ENCODE results near the gene PARD6B.
"Not testable (repeated sequence)": the region's sequence is repeated elsewhere in the genome, so short reads cannot be mapped to it uniquely, and the experiment has no call there.

Gene PARD6B

GRCh38 chr20:50765251-50765650, 33.9 kb downstream of the PARD6B start:
- ATAC-seq, H3K4me3 Mint-ChIP-seq, H3K36me3 Mint-ChIP-seq, H3K27ac Mint-ChIP-seq, H3K9me3 Mint-ChIP-seq, H3K4me1 Mint-ChIP-seq: not testable (repeated sequence)
- H3K27me3 Mint-ChIP-seq = peaks cover 28% of the 10 kb centered on the region

- no peaks in the 10 kb centered on the region for H3K36me3 Mint-ChIP-seq
- H3K27ac Mint-ChIP-seq = no peak overlapping the region
- no peak for ATAC-seq
- H3K4me3 Mint-ChIP-seq = no peak overlapping the region
- peaks cover 6% of the 10 kb centered on the region for H3K4me1 Mint-ChIP-seq
- H3K27me3 Mint-ChIP-seq = peaks cover 30% of the 10 kb centered on the region
- no peaks in the 10 kb centered on the region for H3K9me3 Mint-ChIP-seq
These were observed 34.3 kb downstream of the PARD6B start for GRCh38 chr20:50765674-50766073.

GRCh38 chr20:50766955-50767809, 35.8 kb downstream of the PARD6B start:
- H3K4me1 Mint-ChIP-seq, H3K9me3 Mint-ChIP-seq, H3K36me3 Mint-ChIP-seq, H3K4me3 Mint-ChIP-seq, H3K27ac Mint-ChIP-seq, ATAC-seq: not testable (repeated sequence)
- peaks cover 37% of the 10 kb centered on the region for H3K27me3 Mint-ChIP-seq

- H3K4me3 Mint-ChIP-seq, H3K9me3 Mint-ChIP-seq, H3K27ac Mint-ChIP-seq, H3K36me3 Mint-ChIP-seq, ATAC-seq, H3K4me1 Mint-ChIP-seq: not testable (repeated sequence)
- H3K27me3 Mint-ChIP-seq = peaks cover 29% of the 10 kb centered on the region
These were observed 37.6 kb downstream of the PARD6B start for GRCh38 chr20:50768991-50769390.

- H3K4me1 Mint-ChIP-seq, H3K36me3 Mint-ChIP-seq, H3K27ac Mint-ChIP-seq, H3K9me3 Mint-ChIP-seq, H3K4me3 Mint-ChIP-seq: not testable (repeated sequence)
- peaks cover 26% of the 10 kb centered on the region for H3K27me3 Mint-ChIP-seq
- ATAC-seq = peak; percentile 20
These were observed 38.2 kb downstream of the PARD6B start for GRCh38 chr20:50769551-50770085.

- peaks cover 26% of the 10 kb centered on the region for H3K27me3 Mint-ChIP-seq
- H3K4me1 Mint-ChIP-seq, H3K27ac Mint-ChIP-seq, H3K36me3 Mint-ChIP-seq, ATAC-seq, H3K9me3 Mint-ChIP-seq, H3K4me3 Mint-ChIP-seq: not testable (repeated sequence)
These were observed 40.2 kb downstream of the PARD6B start for GRCh38 chr20:50771419-50772080.

GRCh38 chr20:50772420-50773185, 41.2 kb downstream of the PARD6B start:
- ATAC-seq = no peak
- no peaks in the 10 kb centered on the region for H3K4me1 Mint-ChIP-seq
- peaks cover 17% of the 10 kb centered on the region for H3K27me3 Mint-ChIP-seq
- H3K4me3 Mint-ChIP-seq = no peak overlapping the region
- no peaks in the 10 kb centered on the region for H3K36me3 Mint-ChIP-seq
- no peaks in the 10 kb centered on the region for H3K9me3 Mint-ChIP-seq
- no peak overlapping the region for H3K27ac Mint-ChIP-seq

GRCh38 chr20:50774515-50774914, 43.1 kb downstream of the PARD6B start:
- no peak overlapping the region for H3K4me3 Mint-ChIP-seq
- H3K36me3 Mint-ChIP-seq = no peaks in the 10 kb centered on the region
- H3K27me3 Mint-ChIP-seq = peaks cover 9% of the 10 kb centered on the region
- no peak for ATAC-seq
- H3K27ac Mint-ChIP-seq = no peak overlapping the region
- no peaks in the 10 kb centered on the region for H3K9me3 Mint-ChIP-seq
- no peaks in the 10 kb centered on the region for H3K4me1 Mint-ChIP-seq

GRCh38 chr20:50776122-50776817, 44.9 kb downstream of the PARD6B start:
- H3K27me3 Mint-ChIP-seq = peaks cover 11% of the 10 kb centered on the region
- H3K9me3 Mint-ChIP-seq = no peaks in the 10 kb centered on the region
- no peaks in the 10 kb centered on the region for H3K4me1 Mint-ChIP-seq
- H3K36me3 Mint-ChIP-seq = no peaks in the 10 kb centered on the region
- no peak for ATAC-seq
- no peak overlapping the region for H3K27ac Mint-ChIP-seq
- no peak overlapping the region for H3K4me3 Mint-ChIP-seq

- ATAC-seq = no peak
- no peak overlapping the region for H3K4me3 Mint-ChIP-seq
- H3K4me1 Mint-ChIP-seq = no peaks in the 10 kb centered on the region
- H3K27me3 Mint-ChIP-seq = peaks cover 10% of the 10 kb centered on the region
- H3K36me3 Mint-ChIP-seq = no peaks in the 10 kb centered on the region
- no peaks in the 10 kb centered on the region for H3K9me3 Mint-ChIP-seq
- H3K27ac Mint-ChIP-seq = no peak overlapping the region
These were observed 46.0 kb downstream of the PARD6B start for GRCh38 chr20:50777373-50777772.

- H3K27ac Mint-ChIP-seq, H3K27me3 Mint-ChIP-seq, H3K36me3 Mint-ChIP-seq, H3K9me3 Mint-ChIP-seq, ATAC-seq, H3K4me3 Mint-ChIP-seq, H3K4me1 Mint-ChIP-seq: not testable (repeated sequence)
These were observed 47.6 kb downstream of the PARD6B start for GRCh38 chr20:50778994-50779393.

- no peak overlapping the region for H3K4me3 Mint-ChIP-seq
- H3K27ac Mint-ChIP-seq = no peak overlapping the region
- H3K36me3 Mint-ChIP-seq = no peaks in the 10 kb centered on the region
- no peak for ATAC-seq
- H3K27me3 Mint-ChIP-seq = peaks cover 10% of the 10 kb centered on the region
- H3K9me3 Mint-ChIP-seq = no peaks in the 10 kb centered on the region
- H3K4me1 Mint-ChIP-seq = no peaks in the 10 kb centered on the region
These were observed 52.0 kb downstream of the PARD6B start for GRCh38 chr20:50783390-50783789.

- Mint-ChIP-seq H3K36me3 (no peaks in the 10 kb centered on the region), H3K4me3 (no peak overlapping the region), H3K4me1 (no peaks in the 10 kb centered on the region), H3K27ac (no peak overlapping the region), H3K9me3 (no peaks in the 10 kb centered on the region), H3K27me3 (peaks cover 10% of the 10 kb centered on the region)
- no peak for ATAC-seq
These were observed 52.5 kb downstream of the PARD6B start for GRCh38 chr20:50783903-50784302.

GRCh38 chr20:50784464-50784863, 53.1 kb downstream of the PARD6B start:
- H3K4me3 Mint-ChIP-seq = no peak overlapping the region
- H3K27me3 Mint-ChIP-seq = peaks cover 10% of the 10 kb centered on the region
- H3K36me3 Mint-ChIP-seq = no peaks in the 10 kb centered on the region
- no peak overlapping the region for H3K27ac Mint-ChIP-seq
- no peaks in the 10 kb centered on the region for H3K9me3 Mint-ChIP-seq
- H3K4me1 Mint-ChIP-seq = no peaks in the 10 kb centered on the region
- ATAC-seq = no peak

- H3K4me3 Mint-ChIP-seq = no peak overlapping the region
- H3K27ac Mint-ChIP-seq = peak overlapping the region; percentile 57
- H3K9me3 Mint-ChIP-seq = no peaks in the 10 kb centered on the region
- H3K27me3 Mint-ChIP-seq = no peaks in the 10 kb centered on the region
- peaks cover 14% of the 10 kb centered on the region for H3K4me1 Mint-ChIP-seq
- no peaks in the 10 kb centered on the region for H3K36me3 Mint-ChIP-seq
- no peak for ATAC-seq
These were observed 55.3 kb downstream of the PARD6B start for GRCh38 chr20:50786703-50787102.
